Activated naive CD4-positive, alpha-beta T cell treated with anti-CD3 and anti-CD28 coated beads, Interleukin-2, amount 50 U/mL, for 16 hours (primary cell): ENCODE data around the gene DBP.
"Not testable (repeated sequence)": the region's sequence is repeated elsewhere in the genome, so short reads cannot be mapped to it uniquely, and the experiment has no call there.

Experiments used
- DNase-seq: peaks from one replicate; pipeline ENCODE4 v3.0.0-alpha.2; 2020

Gene DBP

DNA sequence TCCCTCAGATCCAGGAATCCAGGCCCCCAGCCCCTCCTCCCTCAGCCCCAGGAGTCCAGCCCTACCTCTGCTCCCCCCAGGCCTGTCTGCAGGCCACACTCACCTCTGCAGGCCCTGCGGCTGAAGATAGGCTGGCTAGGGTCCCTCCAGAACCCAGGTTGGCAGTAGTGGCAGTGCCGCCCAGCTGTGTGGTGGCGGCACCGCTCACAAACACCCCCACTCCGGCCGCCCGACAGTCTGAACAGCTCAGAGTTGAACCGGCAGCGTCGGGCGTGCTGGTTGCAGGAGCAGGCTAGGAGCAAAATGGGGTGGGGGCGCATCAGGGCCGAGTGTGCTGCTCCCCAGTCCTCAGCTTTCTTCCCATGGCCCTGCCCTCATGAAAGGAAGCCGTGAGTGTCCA lies 27.3 kb upstream of the DBP start:
- DNase-seq, result no peak

DNA sequence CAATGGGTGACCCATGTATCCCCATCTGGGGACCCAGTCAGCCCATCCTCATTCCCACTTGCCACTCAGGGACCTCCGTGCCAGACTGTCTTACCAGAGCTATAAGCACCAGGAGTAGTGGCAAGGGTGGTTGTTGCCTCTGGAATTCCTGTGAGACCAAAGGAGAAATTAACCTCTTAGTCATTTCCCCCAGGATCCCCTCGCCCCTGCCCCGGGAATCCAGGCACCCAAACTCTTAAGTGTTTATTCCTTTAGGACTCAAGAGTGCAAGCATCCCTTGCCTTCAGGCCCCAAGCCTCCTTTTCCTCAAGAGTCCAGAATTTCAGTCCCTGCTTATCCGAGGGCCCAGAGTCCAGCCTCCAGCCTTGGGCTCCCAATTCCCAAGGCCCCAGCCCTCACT lies 26.5 kb upstream of the DBP start:
- no peak for DNase-seq

DNA sequence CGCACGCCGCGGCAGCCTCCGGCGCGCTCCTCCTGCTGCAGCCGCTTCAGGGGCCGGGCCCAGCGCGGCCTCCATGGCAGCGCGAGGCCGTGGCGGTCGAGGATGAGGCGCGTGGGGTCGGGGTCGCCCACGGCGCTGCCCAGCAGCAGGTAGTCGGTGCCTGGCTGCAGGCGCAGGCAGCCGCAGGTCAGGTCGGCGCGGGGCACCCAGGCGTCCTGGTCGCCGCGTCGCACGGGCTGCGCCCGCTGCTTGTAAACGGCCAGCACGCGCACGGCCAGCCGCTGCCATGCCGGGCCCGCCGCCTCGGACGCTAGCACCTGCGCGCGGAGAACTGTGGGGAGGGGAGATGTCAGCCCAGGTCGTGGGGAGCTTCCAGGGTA lies 24.5 kb upstream of the DBP start:
- DNase-seq, result no peak

DNA sequence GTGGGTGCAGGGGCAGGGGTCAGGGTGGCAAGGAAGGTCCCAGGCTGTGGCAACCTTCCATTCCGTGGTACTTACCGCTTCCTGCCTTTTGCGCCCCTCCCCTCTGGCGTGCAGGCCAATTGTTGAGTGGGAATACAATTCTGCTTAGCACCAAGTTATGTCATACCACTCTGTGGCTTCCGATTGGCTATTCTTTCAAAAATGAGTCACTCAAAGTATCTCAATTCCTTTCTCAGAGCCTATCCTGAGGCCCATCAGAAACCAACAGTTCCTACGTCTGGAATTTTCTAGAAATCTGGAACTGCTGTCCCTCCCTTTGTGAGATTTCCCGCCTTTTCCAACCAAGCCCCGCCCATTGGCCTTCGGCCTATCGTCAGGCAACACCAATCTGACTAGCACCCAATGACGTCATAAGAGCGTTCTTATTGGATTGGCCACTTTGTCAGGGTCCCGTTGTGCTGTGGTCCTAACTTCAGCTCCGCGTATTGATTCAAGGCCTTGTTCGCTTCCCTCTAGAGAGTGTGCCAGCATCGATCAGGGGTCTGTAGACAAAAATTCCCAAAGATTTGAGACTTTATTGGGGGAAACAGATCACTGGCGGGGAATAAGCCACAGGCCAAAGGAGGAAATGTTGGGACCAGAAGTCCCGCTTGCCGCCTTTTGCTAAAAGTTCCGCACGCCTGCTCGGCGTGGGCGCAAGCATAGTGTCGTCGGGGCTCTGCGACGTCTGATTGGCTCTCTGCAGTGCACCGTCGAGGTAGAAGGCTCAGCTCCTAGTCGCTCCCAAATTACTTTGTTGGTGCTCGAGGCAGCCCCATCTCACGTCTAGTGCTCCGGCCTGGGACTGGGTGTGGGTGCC lies 23.9 kb upstream of the DBP start:
- peak; percentile 80 for DNase-seq

DNA sequence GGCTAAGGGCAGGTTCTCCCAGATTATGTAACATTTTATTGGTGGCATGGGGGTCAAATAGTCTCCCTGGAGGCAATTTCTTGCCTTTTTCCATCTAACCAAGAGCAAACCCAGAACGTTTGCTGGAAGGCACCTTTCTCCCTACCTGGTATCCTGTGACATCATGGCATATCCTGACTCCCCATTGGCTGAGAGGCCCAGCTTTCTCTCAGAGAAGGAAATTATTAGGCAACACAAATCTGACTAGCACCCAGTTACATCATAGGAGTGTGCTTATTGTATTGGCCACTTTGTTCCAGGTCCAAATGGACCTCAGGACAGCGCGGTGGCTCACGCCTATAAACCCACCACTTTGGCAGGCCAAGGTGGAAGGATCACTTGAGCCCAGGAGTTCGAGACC lies 22.6 kb upstream of the DBP start:
- no peak for DNase-seq

DNA sequence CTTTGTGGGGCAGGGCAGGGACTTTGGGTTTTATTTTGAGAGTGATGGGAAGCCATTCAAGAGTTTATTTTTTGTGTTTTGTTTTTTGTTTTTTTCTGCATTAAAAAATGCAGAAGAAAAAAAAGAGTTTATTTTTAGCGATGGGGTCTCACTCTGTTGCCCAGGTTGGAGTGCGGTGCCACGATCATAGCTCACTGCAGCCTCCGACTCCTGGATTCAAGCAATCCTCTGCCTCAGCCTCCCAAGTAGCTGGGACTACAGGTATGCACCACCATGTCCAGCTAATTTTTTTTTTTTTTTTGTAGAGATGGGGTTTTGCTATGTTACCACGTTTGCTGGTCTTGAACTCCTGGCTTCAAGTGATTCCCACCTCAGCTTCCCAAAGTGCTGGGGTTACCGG lies 21.3 kb upstream of the DBP start:
- DNase-seq, result no peak

DNA sequence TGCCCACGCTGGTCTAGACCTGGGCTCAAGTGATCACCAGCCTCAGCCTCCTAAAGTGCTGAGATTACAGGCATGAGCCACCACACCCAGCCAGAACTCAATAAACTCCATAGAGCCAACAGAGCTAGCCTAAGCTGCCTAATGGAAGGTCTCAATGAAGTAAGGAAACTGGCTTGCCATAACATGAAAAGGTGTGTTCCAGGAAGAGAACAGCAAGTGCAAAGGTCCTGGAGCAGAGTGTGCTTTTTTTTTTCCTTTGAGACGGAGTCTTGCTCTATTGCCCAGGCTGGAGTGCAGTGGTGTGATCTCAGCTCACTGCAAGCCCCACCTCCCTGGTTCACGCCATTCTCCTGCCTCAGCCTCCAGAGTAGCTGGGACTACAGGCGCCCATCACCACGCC lies 20.6 kb upstream of the DBP start:
- not testable (repeated sequence) for DNase-seq

DNA sequence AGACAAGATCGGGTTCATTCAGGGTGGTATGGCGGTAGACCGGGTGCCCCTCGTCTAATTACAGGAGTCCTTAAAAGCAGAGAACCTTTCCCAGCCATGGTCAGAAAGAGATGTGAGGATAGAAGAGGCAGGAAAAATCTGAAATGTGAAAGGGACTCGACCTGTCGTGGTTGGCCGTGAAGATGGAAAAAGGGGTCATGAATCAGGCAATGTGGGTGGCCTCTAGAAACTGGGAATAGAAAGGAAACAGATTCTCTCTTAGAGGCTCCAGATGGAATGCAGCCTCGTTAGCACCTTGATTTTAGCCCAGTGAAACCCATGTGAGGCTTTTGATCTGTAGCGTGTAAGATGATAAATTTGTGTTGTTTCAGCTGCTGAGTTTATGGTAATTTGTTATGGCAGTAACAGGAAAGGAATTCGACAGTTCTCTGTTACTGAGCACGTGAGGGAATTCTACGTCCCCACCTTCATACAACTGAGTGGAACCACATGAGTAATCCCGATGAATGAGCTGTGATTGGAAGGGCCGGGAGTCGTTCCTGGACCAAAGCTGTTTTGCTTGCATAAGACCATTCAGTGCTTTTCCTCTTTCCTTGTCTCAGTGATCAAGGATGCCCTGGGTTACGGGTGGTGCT lies 19.8 kb upstream of the DBP start:
- no peak for DNase-seq

DNA sequence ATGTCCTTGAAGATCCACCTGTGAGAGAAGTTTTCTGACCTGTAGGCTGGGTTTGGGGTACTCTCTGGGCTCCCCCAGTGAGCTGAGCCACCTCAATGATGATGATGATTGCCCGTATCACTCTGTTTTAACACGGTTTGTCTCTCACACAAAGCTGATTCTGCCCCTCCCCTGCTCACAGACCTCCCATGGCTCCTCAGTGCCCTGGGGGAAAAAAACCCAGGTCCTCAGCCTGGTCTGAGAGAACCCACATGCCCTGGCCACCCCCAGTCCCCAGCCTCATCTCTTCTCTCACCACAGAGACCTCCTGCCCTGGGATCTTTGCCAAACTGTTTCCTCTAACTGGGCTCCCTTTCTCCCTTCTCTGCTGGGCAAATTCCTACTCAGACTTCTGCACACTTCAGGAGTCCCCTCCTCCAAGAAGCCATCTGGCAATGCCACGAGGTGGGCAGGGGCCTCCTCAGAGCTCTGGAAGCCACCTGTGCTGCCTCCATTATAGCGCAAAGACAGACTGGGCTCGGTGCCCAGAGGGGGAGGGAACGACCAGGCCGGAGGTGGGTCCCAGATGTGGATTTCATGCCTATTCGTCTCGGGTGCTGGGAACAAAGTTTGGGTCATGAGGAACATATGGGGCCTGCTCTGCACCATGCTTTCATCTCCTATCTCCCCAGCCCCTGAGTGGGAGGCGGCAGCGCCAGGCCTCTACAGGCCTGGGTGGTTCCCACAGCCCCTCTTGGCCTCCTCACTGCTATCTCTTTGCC lies 17.3 kb upstream of the DBP start:
- DNase-seq, result no peak

DNA sequence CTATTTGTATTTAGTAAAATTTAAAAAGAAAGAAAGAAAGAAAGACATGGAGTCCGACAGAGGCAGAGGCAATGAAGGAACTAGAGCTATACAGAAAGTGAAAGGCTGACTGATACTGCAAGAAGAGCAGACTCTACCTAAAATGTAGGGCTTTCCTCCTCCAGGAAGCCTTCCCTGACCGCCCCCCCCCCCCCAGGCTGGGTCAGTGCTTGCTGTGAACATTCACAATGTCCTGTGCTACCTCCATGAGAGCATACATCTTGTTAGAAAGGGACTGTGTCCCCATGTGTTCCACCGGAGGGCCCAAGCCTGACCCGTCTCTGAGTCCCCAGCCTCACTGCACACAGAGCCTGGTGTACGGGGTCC lies 14.5 kb upstream of the DBP start:
- no peak for DNase-seq

DNA sequence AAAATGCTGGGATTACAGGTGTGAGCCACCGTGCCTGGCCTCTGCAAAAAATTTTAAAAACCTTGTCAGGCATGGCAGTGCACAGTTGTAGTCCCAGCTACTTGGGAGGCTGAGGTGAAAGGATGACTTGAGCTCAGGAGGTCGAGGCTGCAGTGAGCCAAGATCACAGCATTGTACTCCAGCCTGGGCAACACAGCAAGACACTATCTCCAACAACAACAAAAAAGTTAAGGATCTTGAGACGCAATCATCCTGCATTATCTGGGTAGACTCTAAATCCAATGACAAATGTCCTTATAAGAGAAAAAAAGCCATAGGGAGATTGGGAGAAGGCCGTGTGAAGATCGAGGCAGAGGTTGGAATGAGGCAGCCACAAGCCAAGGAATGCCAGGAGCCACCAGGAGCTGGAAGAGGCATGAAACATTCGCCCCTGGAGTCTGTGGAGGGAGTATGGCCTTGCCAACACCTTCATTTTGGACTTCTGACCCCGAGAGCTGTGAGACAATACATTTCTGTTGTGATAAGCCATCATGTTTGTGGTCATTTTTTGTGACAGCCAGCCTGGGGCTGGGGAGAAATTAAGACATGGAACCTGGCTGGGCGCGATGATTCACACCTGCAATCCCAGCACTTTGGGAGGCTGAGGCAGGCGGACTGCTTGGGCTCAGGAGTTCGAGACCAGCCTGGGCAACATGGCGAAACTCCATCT lies 13.9 kb upstream of the DBP start:
- DNase-seq, result no peak

DNA sequence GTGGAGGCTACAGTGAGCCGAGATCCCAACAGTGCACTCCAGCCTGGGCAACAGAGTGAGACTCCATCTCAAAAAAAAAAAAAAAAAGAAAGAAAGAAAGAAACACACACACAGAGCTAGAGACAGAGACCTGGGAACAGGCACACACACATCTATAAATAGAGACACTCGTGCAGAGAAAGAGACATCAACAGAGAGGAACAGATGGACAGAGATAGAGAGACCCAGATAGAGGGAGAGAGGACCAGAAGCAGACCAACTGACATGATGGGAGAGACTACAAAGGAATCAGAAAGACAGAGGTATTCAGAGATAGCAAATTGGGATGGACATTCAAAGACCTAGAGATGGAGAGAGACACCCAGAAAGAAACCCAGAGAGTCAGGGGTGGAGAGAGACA lies 11.0 kb upstream of the DBP start:
- DNase-seq, result no peak

DNA sequence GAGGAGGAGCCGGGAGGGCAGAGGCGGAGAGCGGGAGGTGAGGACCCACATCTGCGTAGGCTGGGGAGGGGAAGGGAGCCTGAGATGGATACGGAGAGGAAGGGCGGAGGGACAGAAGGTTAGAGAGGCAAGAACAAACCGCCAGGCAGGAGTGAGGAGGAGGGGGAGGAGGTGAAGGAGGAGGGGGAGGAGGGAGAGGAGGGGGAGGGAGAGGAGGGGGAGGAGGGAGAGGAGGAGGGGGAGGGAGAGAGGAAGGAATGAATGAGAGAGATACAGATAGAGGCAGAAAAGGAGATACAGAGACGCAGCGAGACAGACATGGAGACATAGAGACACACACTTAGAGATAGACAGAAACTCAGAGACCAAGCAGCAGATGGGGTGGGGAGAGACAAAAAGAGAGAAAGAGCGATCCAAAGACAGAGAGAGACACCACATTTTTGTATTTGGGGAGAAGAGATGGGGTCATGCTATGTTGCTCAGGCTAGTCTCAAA lies 9.6 kb upstream of the DBP start:
- no peak for DNase-seq

DNA sequence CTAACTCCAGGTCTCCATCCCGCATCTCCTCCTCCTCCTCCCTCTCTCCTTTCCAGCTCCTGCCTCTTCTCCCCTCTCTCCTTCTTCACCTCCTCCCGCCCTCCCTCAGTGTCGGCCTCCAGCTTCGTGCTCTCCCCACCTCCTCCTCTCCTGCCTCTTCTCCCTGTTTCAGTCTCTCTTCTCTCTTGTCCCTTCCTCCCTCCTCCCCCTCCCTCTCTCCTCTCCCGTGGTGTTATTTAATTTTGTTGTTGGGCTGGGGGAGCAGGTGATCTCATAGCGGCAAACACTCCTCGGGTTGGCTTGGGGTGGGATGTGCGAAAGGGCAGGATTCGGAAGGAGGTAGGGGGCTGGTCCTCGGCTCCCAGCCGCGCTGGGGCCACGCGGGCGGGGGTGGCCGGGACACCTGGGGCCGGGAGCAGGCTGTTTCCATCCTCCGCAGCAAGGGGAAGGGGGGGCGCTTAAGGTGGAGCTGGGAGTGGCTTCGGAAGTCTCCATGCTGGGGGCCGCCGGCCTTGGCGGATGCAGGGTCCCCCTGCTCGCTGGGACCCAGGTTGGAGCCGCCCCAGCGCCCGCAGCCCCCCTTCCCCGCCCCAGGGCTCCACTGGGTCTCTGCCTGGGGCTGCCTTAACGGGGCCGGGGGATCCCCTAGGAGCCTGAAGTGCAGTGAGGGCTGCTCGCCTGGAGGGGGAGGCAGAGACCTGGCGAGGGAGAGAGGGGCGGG lies 9.0 kb upstream of the DBP start, which contains the start of gene CA11:
Gene CA11, minus strand, starts transcription at position 187 of the 721 bp plus-strand sequence. CDS start 555 bp downstream, outside the sequence.
- peak; percentile 92 for DNase-seq

DNA sequence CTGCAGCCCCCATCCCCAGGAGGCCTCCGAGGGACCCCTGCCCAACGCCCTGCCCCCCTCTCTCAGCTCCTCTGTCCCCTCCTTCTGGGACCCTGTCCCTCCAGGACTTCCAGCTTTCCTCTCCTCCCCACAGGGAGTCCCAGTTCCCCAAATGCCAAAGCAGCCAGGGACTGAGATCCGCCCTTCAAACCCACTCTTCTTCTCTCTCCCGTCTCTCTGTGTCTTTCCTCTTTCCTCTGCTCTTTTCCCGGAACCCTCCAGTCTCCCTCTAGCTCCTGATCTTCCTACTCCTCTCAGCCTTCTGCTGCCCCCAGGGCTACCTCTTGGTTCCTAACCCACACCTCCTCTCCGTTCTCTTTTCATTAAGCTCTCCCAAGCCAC lies 8.4 kb upstream of the DBP start:
- no peak for DNase-seq

DNA sequence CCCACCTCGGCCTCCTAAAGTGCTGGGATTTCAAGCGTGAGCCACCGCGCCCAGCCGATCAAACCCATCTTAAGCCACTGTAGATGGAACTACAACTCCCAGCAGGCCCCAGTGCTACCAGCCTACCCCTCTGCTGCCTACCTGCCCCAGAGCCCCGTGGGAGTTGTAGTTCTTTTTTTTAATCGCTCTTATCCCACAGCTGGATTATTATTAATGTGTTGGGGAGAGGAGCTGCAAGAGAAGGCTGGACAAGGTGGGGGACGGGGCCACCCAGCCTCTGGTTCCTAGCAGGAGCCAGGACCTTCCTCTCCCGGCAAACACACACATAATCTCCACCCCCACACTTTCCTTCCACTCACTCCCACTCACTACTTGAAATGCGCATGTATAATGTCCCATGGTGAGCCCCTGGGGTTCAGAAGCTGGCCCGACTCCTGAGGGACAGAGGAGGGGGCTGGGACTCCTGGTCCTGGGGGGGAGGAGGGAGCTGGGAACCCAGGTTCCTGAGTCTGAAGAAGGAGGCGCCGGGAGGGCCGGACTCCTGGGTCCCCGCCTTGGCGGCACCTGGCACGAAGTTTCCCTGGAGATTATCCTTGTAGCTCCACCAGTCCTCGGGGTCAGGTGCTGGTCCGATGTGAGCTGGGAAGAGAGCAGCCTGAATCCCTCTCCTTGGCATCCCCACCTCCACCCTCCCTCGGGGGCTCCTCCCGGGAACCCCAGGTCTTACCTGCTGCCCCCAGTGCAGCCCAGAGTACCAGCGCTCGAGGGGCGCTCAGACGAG lies 7.8 kb upstream of the DBP start:
- DNase-seq, result peak; percentile 75

DNA sequence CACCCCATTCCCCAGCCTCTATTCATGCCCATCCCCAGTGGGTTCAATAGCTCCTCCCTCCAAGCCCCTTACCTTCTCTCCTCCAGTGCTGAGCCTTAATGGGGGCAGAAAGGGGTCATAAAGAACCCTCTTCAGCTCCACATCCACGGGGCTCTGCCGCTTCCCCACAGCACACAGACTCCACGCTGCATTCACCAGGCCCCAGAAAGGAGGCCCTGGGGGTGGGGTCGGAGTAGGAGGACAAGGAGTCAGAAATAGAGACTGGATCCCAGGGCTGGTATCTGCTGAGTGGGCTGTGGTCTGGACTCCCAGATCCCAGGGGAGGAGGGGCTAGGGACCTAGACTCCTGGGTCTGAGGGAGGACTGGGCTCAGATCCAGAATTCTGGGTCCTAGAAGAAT lies 7.2 kb upstream of the DBP start:
- no peak for DNase-seq

DNA sequence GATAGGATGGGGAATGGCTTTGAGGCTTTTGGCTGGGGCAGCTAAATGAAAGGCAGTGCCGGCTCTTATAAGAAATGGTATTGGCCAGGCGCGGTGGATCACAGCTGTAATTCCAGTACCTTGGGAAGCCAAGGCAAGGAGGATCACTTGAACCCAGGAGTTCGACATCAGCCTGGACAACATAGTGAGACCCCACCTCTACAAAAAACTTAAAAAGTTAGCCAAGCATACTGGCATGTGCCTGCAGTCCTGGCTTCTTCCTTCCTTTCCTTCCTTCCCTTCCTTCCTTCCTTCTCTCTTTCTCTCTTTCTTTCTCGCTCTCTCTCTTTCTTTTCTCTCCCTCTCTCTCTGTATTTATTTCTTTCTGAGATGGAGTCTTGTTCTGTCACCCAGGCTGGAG lies 5.7 kb upstream of the DBP start:
- no peak for DNase-seq

DNA sequence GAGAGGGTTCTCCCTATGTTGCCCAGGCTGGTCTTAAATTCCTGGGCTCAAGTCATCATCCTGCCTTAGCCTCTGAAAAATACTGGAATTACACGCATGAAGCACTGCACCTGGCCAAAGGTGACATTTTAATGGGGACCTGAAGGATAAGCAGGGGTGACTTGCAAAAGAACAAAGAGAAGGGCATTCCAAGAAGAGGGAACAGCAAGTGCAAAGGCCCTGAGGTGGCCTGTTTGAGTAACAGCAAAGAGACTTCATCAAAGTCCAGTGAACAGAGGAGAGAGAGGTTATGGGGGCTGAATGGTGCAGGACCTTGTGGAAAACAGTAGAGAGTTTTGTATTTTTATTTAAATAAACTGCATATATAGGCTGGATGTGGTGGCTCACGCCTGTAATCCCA lies 4.7 kb upstream of the DBP start:
- DNase-seq, result no peak

DNA sequence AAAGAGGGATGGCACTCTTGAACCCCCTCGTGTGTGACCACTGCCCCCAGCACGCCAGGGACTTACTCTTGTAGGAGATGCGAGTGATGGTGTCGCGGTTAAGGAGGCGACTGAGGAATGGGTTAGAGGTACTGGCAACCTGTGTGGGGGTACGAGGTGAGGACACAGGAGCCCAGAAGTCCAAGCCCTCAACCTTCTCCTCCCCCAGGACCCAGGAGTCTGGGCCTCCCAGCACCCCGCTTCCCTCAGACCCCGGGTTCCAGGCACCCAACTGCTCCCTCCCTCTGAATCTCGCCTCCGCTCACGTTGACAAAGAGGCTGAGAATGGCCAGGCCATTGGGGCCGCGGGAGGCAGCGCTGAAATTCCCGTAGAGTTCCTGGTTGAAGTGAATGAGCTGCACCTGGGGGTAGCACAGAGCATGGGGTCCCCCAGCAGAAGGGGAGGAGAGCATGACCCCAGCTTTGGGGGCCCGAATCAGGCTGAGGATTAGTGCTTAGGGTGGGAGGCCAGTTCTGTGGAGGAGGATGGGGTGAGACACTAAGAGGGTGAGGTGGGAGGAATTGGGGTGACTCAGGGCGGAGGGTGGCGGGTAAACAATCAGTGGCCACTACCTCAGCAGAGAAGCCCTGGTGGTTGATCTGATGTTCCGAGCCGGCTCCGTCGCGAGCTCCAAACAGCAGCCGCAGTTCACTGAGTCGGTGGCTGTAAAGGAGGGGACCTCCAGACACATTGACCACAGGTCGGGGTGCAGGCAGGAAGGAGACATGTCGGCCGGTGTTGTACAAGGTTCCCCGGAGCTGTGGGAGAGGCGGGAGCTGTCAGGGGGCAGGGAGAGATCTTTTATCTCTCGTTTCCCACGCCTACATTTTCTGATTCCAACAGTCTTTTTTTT lies 2.5 kb upstream of the DBP start:
- DNase-seq, result no peak
